Heart right ventricle (tissue), 16 donors: Measurements from ENCODE around the gene LRP11. TPM values are rescaled to one million over a fixed set of nuclear protein-coding genes. Genes with fewer than 3 reads are reported as not detected.
"Not testable (repeated sequence)": the region's sequence is repeated elsewhere in the genome, so short reads cannot be mapped to it uniquely, and the experiment has no call there.

Experiments used
- ATAC-seq, 8 donors: fragments of 200-7000 bp; cut with Tn5 transposase; one replicate each; pipeline ENCODE4 v1.9.1; 2020; ENCODE audit warnings: mild to moderate bottlenecking in 8 of 8, moderate library complexity in 8 of 8, moderate number of reproducible peaks in 1 of 8
- DNase-seq, 2 donors: peaks; one replicate each; pipeline ENCODE4 v3.0.0-alpha.2; 2020
- H3K27ac ChIP-seq, 10 donors: fragments of 200-600 bp; sonication (generic) in 2 of 10; one replicate each; pipeline versions ENCODE4 v1.5.0 to v1.8.0; 2020 to 2022; ENCODE audit warnings: mild to moderate bottlenecking in 3 of 10
- H3K27me3 ChIP-seq, 7 donors: fragments of 200-600 bp; one replicate each; pipeline ENCODE4 v1.8.0; 2021 to 2022; ENCODE audit warnings: mild to moderate bottlenecking in 2 of 7
- H3K36me3 ChIP-seq, 9 donors: fragments of 200-600 bp; sonication (generic) in 1 of 9; one replicate each; pipeline versions ENCODE4 v1.5.0 to v1.8.0; 2020 to 2022; ENCODE audit warnings: mild to moderate bottlenecking in 2 of 9
- H3K4me1 ChIP-seq, 9 donors: fragments of 200-600 bp; sonication (generic) in 1 of 9; one replicate each; pipeline versions ENCODE4 v1.5.0 to v1.8.0; 2020 to 2022; ENCODE audit warnings: mild to moderate bottlenecking in 4 of 9
- H3K4me3 ChIP-seq, 10 donors: fragments of 200-600 bp; sonication (generic) in 2 of 10; one replicate each; pipeline versions ENCODE4 v1.5.0 to v1.8.0; 2020 to 2022; ENCODE audit warnings: mild to moderate bottlenecking in 7 of 10, moderate library complexity in 2 of 10
- H3K9me3 ChIP-seq, 11 donors: fragments of 200-600 bp in 10 of 11; sonication (generic) in 2 of 11; one replicate each; pipeline versions ENCODE4 v1.5.0 to v1.8.0; 2013 to 2022; ENCODE audit warnings: mild to moderate bottlenecking in 2 of 11, control low read depth in 1 of 11, moderate library complexity in 1 of 11
- whole genome bisulfite sequencing, 2 donors: extraction: QIAGEN DNeasy Blood & Tissue Kit; methylation state at CpG; one replicate each; pipeline ENCODE4 v1.1.7; 2013; ENCODE audit warnings: inconsistent platforms in 1 of 2; 5-methylcytosine and 5-hydroxymethylcytosine counted together
- intact Hi-C, 10 donors: fragments of 100-400 bp; cut with DNase I; formaldehyde crosslinking; loops; one replicate each; pipeline versions ENCODE4 v1.11.1 to v1.14.2; 2022
- polyA plus RNA-seq, 2 donors: library from polyadenylated mRNA; stranded (reverse); fragments of 200-250 nt; gene quantifications; one replicate each; pipeline ENCODE4 v1.2.3, GENCODE V29; 2013
- total RNA-seq, 10 donors: library from RNA; stranded (reverse); fragmentation: NEBNext Ultra II Directional in 3 of 10; extraction: Animal tissue kit (Norgen Biotek cat#: 25700) in 3 of 10; gene quantifications; one replicate each; pipeline versions ENCODE4 v1.2.1 to v1.2.4, GENCODE V29; 2021 to 2023
- TF ChIP-seq, protein P1 (sequence below), 9 donors: fragments of 200-600 bp; sonication (generic) in 2 of 9; IDR thresholded peaks; one replicate each; pipeline versions ENCODE4 v1.5.0 to v1.8.0; 2021 to 2022; ENCODE audit warnings: antibody characterized with exemption in 9 of 9, mild to moderate bottlenecking in 5 of 9, moderate library complexity in 1 of 9
- donor health status: Arrhythmogenic right ventricular cardiomyopathy.
- donor health status: ischemic (EF 13 %, LVEDD 7.1; RV severe dilation, severe dysfunction).
- donor health status: healthy with polysubstance abuse.
- donor health status: DM: no; HTN: yes; CAD: no.
- donor health status: DM: no; HTN: no; CAD: no.
- donor health status: ischemic (EF 25% LVEDD 6.9; RV normal size, moderate dysfunction).
- donor health status: ischemic (EF 25% LVEDD 5.7; RV mildly dilated, moderate dysfunction).
- donor health status: healthy.
- donor health status: DM: yes; HTN: yes; CAD: no.
- donor health status: Ischemic cardiomyopathy.
- donor health status: ischemic (EF 35%, LVEDD 5.7; RV mildly dilated, moderate dysfunction).
- donor health status: nonischemic (EF 11% LVEDD 7.7; RV severe dilation, severe dysfunction).
- donor health status: DM: yes; HTN: yes; CAD: no.
- donor health status: PGD.
- donor health status: ischemic (EF 29% LVEDD 5.4; RV normal size, mild dysfunction).
- donor health status: nonischemic (EF 23%, LVEDD 6.1; RV moderate dilation, normal function).

Gene LRP11
- total and polyA plus RNA-seq, 12 donors = 0.51 to 21.0 (median 14.6) TPM

- DNase-seq (no peak), ATAC-seq (no peak)
- TF ChIP-seq, protein P1, sequence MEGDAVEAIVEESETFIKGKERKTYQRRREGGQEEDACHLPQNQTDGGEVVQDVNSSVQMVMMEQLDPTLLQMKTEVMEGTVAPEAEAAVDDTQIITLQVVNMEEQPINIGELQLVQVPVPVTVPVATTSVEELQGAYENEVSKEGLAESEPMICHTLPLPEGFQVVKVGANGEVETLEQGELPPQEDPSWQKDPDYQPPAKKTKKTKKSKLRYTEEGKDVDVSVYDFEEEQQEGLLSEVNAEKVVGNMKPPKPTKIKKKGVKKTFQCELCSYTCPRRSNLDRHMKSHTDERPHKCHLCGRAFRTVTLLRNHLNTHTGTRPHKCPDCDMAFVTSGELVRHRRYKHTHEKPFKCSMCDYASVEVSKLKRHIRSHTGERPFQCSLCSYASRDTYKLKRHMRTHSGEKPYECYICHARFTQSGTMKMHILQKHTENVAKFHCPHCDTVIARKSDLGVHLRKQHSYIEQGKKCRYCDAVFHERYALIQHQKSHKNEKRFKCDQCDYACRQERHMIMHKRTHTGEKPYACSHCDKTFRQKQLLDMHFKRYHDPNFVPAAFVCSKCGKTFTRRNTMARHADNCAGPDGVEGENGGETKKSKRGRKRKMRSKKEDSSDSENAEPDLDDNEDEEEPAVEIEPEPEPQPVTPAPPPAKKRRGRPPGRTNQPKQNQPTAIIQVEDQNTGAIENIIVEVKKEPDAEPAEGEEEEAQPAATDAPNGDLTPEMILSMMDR (IDR thresholded peaks at IDR 0.05) = no peak
- Histone ChIP-seq H3K4me1 (peaks cover 0 to 6% (median 4%) of the 10 kb centered on the region in 9 donors), H3K4me3 (no peak overlapping the region), H3K36me3 (no peaks in the 10 kb centered on the region), H3K27me3 (no peaks in the 10 kb centered on the region), H3K9me3 (peaks cover 0 to 14% (median 0%) of the 10 kb centered on the region in 11 donors), H3K27ac (no peak overlapping the region)
- 93 to 96% methylated on average over 23 of the region's 23 CpGs for WGBS, 2 donors
- intact Hi-C loops = loop anchor here in 1 of 10 donors (2.0 kb wide), 1 partner anchor 24 kb away; no protein-coding TSS in a partner anchor
Measured at GRCh38 chr6:149910721-149911151, 46.6 kb upstream of the LRP11 start.

DNA sequence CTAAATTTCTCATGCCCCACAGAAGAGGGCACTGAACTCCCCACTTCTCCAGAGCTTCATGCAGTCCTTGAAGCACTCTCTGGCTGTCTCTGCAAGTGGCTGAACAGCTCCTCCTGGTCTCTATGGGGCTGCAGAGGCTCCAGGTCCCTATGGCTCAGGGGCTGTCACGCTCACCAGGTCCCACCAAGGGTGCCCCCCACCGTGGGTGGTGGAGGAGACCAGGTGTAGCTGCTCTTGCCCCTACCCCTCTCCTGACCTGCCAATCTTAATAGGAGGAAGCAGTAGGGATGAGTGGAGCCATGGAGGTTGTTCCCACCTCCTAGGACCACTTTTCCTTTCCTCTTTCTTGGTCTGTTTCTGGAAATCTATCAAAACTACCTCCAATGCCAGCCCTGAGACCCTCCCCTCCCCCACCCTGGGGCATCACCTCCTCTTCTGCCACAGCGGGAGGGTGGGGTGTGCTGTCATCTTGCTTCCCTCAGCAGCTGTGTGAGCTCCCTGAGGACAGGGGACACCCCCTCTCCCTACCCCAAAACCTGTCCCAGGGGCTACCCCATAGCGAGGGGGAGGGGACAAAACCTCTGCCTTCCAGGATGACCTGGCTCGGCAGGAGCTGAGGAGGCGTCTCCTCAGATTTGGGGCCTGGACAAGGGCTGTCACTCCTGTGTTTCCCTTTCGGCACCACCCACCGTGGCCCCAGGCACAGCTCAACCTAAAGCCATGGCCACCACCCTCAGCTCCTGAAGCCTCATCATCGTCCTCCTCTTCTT, 45.7 kb upstream of the LRP11 start:
- ATAC-seq = no peak
- 78 to 95% methylated on average over 9 of the region's 9 CpGs for WGBS, 2 donors
- Histone ChIP-seq H3K4me3 (no peak overlapping the region), H3K9me3 (peaks cover 0 to 14% (median 0%) of the 10 kb centered on the region in 11 donors), H3K4me1 (peaks cover 0 to 13% (median 9%) of the 10 kb centered on the region in 9 donors), H3K36me3 (no peaks in the 10 kb centered on the region), H3K27me3 (no peaks in the 10 kb centered on the region), H3K27ac (no peak overlapping the region)
- intact Hi-C loops = loop anchor here in 1 of 10 donors (2.0 kb wide), 1 partner anchor 23 kb away; no protein-coding TSS in a partner anchor
- no peak for DNase-seq
- TF ChIP-seq, protein P1 (IDR thresholded peaks at IDR 0.05) = no peak

DNA sequence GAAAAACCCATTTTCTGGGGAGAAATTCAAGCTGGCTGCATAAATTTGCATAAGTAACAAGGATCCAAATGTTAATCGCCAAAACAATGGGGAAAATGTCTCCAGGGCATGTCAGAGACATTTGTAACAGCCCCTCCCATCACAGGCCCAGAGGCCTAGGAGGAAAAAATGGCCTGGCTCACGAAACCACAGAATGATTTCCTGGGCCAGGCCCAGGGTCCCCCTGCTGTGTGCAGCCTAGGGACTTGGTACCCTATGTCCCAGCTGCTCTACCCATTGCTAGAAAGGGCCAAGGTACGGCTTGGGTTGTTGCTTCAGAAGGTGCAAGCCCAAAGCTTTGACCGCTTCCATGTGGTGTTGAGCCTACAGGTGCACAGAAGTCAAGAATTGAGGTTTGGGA, 44.3 kb upstream of the LRP11 start:
- 67 to 79% methylated on average over 4 of the region's 4 CpGs for WGBS, 2 donors
- ATAC-seq, H3K4me3 ChIP-seq, H3K36me3 ChIP-seq, H3K27ac ChIP-seq, intact Hi-C loops, H3K27me3 ChIP-seq, DNase-seq: not testable (repeated sequence)
- Histone ChIP-seq H3K9me3 (peaks cover 0 to 14% (median 0%) of the 10 kb centered on the region in 11 donors), H3K4me1 (peaks cover 0 to 13% (median 9%) of the 10 kb centered on the region in 9 donors)

DNA sequence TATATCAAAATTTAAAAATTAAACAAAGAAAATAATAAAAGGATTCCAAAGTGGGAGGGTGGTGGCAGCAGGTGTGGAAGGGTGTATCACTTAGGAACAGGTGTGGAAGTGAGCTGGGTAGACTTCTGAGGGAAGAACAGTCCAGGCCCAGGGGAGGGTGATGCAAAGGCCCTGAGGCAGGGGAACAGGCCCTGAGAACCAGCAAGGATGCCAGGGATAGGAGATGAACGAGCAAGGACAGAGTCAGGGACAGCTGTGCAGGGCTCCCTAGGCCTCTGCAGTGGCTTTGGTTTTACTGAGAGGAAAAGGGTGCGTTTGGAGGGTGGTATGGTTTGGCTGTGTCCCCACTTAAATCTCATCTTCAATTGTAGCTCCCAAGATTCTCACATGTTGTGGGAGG, 43.2 kb upstream of the LRP11 start:
- no peak for DNase-seq
- Histone ChIP-seq H3K9me3 (peaks cover 0 to 14% (median 0%) of the 10 kb centered on the region in 11 donors), H3K27me3 (no peaks in the 10 kb centered on the region), H3K27ac (no peak overlapping the region), H3K36me3 (no peaks in the 10 kb centered on the region), H3K4me3 (no peak overlapping the region), H3K4me1 (peaks cover 0 to 13% (median 9%) of the 10 kb centered on the region in 9 donors)
- intact Hi-C loops = no loop called here
- ATAC-seq = no peak
- 85 to 92% methylated on average over 2 of the region's 2 CpGs for WGBS, 2 donors
- TF ChIP-seq, protein P1 (IDR thresholded peaks at IDR 0.05) = no peak

DNA sequence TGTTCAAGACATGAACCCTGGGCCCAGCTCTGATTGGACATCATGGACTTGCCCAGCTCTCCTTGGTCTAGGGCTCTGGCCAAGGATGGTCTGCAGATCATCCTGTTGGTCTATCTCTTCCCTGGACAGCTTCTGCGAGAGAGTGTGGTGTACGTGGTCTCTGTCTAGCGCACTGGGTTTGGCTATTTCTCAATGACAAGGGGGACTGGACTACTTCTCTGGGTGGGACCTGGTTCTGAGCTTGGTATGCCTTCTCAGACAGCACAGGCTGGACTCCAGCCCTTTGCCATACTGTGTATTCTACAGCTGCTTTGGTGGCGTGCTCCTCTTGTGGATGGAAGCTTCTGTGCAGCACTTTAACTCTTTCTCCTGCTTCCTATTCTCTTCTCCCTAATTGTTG, 42.2 kb upstream of the LRP11 start:
- ATAC-seq (no peak), DNase-seq (no peak)
- intact Hi-C loops = no loop called here
- peaks cover 0 to 13% (median 9%) of the 10 kb centered on the region in 9 donors for H3K4me1 ChIP-seq
- H3K9me3 ChIP-seq = peaks cover 0 to 14% (median 0%) of the 10 kb centered on the region in 11 donors
- H3K36me3 ChIP-seq = no peaks in the 10 kb centered on the region
- no peak overlapping the region for H3K4me3 ChIP-seq
- H3K27ac ChIP-seq = no peak overlapping the region
- no peaks in the 10 kb centered on the region for H3K27me3 ChIP-seq
- WGBS, 2 donors = 97 to 99% methylated on average over 4 of the region's 4 CpGs
- TF ChIP-seq, protein P1 (IDR thresholded peaks at IDR 0.05) = no peak
